HepG2 (cell line): ENCODE results near the gene VWA7. TPM values are rescaled to one million over a fixed set of nuclear protein-coding genes. Genes with fewer than 3 reads are reported as not detected.

Source experiments
- AKNA ChIP-seq: sonication (generic); formaldehyde crosslinking; IDR thresholded peaks from 2 replicates; pipeline ENCODE4 v1.4.0; 2020; ENCODE audit warnings: missing genetic modification reagents, borderline replicate concordance
- GTF3A ChIP-seq: sonication (generic); formaldehyde crosslinking; conservative IDR thresholded peaks from 2 replicates; pipeline ENCODE4 v1.4.0; 2020; ENCODE audit warnings: mild to moderate bottlenecking, missing genetic modification reagents
- HMGXB3 ChIP-seq: sonication (generic); formaldehyde crosslinking; IDR thresholded peaks from 2 replicates; pipeline ENCODE4 v1.4.0; 2020; ENCODE audit warnings: missing genetic modification reagents, borderline replicate concordance
- SMARCC2 ChIP-seq: fragments of 450-650 bp; IDR thresholded peaks from 2 replicates; pipeline ENCODE4 v1.6.1; 2017; ENCODE audit warnings: antibody characterized with exemption, mild to moderate bottlenecking
- ZBED4 ChIP-seq: sonication (generic); formaldehyde crosslinking; IDR thresholded peaks from 2 replicates; pipeline ENCODE4 v1.4.0; 2020; ENCODE audit warnings: missing genetic modification reagents, borderline replicate concordance
- ZBTB43 ChIP-seq: sonication (generic); formaldehyde crosslinking; conservative IDR thresholded peaks from 2 replicates; pipeline ENCODE4 v1.4.0; 2020; ENCODE audit warnings: missing genetic modification reagents
- ZNF569 ChIP-seq: sonication (generic); formaldehyde crosslinking; IDR thresholded peaks from 2 replicates; pipeline ENCODE4 v1.5.0; 2020; ENCODE audit warnings: mild to moderate bottlenecking, missing genetic modification reagents, moderate library complexity, borderline replicate concordance
- ZNF644 ChIP-seq: IDR thresholded peaks from 2 replicates; pipeline ENCODE4 v1.6.1; 2016; ENCODE audit warnings: low read depth
- ZNF788 ChIP-seq: sonication (generic); formaldehyde crosslinking; IDR thresholded peaks from 2 replicates; pipeline ENCODE4 v1.5.0; 2020; ENCODE audit warnings: mild to moderate bottlenecking, missing genetic modification reagents, borderline replicate concordance
- ZNF800 ChIP-seq: sonication (generic); formaldehyde crosslinking; IDR thresholded peaks from 2 replicates; pipeline ENCODE4 v1.4.0; 2020; ENCODE audit warnings: missing genetic modification reagents
- polyA plus RNA-seq, 8 experiments: library from polyadenylated mRNA; depleted of rRNA in 3 of 8; stranded (reverse) in 7 of 8; unstranded in 1 of 8; fragments of >200 nt; fragmentation: Illumina TruSeq in 4 of 8; extraction: Trizol in 4 of 8; gene quantifications; 2 replicates each; pipeline versions ENCODE4 v1.2.1 to v1.2.3, GENCODE V29; 2011 to 2016; ENCODE audit warnings: low read depth in 4 of 8, missing spikeins in 1 of 8, mixed read lengths in 1 of 8; ENCODE audit not compliant: insufficient read depth in 1 of 8
- total RNA-seq, 5 experiments: library from RNA; depleted of rRNA; stranded (reverse); fragments of >200 nt; fragmentation: Illumina TruSeq; extraction: Trizol; gene quantifications; 2 replicates each; pipeline ENCODE4 v1.2.3, GENCODE V29; 2016; ENCODE audit warnings: low read depth in 1 of 5

The VWA7 gene
- total and polyA plus RNA-seq, 2 of the 13 experiments (the other 11 are each of a cell fraction or from before 2014, with no cell fraction given) = 0.86 to 3.3 TPM

GRCh38 chr6:31739639-31740396, 37.3 kb downstream of the VWA7 start, which contains the start of gene MSH5 (continued):
- TF ChIP-seq SMARCC2 (no peak), GTF3A (no peak), ZBED4 (CRISPR knock-in tag) (no peak; the same call in 1 of the 2 replicates), AKNA (peak; percentile 97), ZBTB43 (CRISPR knock-in tag) (peak; percentile 67; the same call in 1 of the 2 replicates), ZNF800 (CRISPR knock-in tag) (peak; percentile 69), ZNF569 (CRISPR knock-in tag) (peak; percentile 91; the same call in 1 of the 2 replicates), ZNF644 (no peak), HMGXB3 (CRISPR knock-in tag) (peak; percentile 98), ZNF788 (no peak; the same call in 1 of the 2 replicates)
